Occipital lobe (tissue), 2 donors: Measurements from ENCODE around the gene CRIP1. TPM values are rescaled to one million over a fixed set of nuclear protein-coding genes. Genes with fewer than 3 reads are reported as not detected.

Experiments
- DNase-seq: peaks from one replicate; lab custom pipeline; 2025; lab: John Stamatoyannopoulos, UW
- total RNA-seq: library from RNA; depleted of rRNA; stranded (reverse); fragments of >200 nt; gene quantifications from one replicate; pipeline ENCODE4 v1.2.3, GENCODE V29; 2014

Gene CRIP1
- total RNA-seq, 1 donor from 2014 or later, result 0.94 TPM

- no peak for DNase-seq
These were observed 6.4 kb upstream of the CRIP1 start for GRCh38 chr14:105480199-105480746.

- DNase-seq, result peak; percentile 84
These were observed 5.6 kb upstream of the CRIP1 start for GRCh38 chr14:105480807-105481801.

- DNase-seq, result peak; percentile 77
These were observed 4.7 kb upstream of the CRIP1 start for GRCh38 chr14:105481886-105482457.

GRCh38 chr14:105482486-105483110 is 4.1 kb upstream of the CRIP1 start:
- DNase-seq, result no peak

- no peak for DNase-seq
These were observed 3.2 kb upstream of the CRIP1 start for GRCh38 chr14:105483300-105484068.

- DNase-seq, result no peak
These were observed 2.4 kb upstream of the CRIP1 start for GRCh38 chr14:105484069-105484996.

- no peak for DNase-seq
These were observed 1.7 kb upstream of the CRIP1 start for GRCh38 chr14:105484997-105485393.

GRCh38 chr14:105485739-105486162 is 935 bp upstream of the CRIP1 start:
- DNase-seq, result no peak

- DNase-seq, result no peak
These were observed 325 bp downstream of the CRIP1 start for GRCh38 chr14:105486974-105487448.

GRCh38 chr14:105487449-105487985 is 831 bp downstream of the CRIP1 start:
- DNase-seq, result no peak

- no peak for DNase-seq
These were observed 1.5 kb downstream of the CRIP1 start for GRCh38 chr14:105487986-105488777.

- DNase-seq, result no peak
These were observed 2.3 kb downstream of the CRIP1 start for GRCh38 chr14:105488781-105489541.

- DNase-seq, result peak; percentile 72
These were observed 3.0 kb downstream of the CRIP1 start for GRCh38 chr14:105489542-105490266.

- DNase-seq, result no peak
These were observed 3.5 kb downstream of the CRIP1 start for GRCh38 chr14:105490267-105490571.

- peak; percentile 99 for DNase-seq
These were observed 4.1 kb downstream of the CRIP1 start, which contains the start of gene TEDC1 for GRCh38 chr14:105490572-105491365. Gene TEDC1, plus strand, starts transcription at chr14:105491246. Its CDS starts 130 bp downstream, at chr14:105491376.

GRCh38 chr14:105491366-105491973 is 4.8 kb downstream of the CRIP1 start:
- no peak for DNase-seq
